ENCODE results near the gene SLC5A10.
"Not testable (repeated sequence)": the region's sequence is repeated elsewhere in the genome, so short reads cannot be mapped to it uniquely, and the experiment has no call there.

DNA sequence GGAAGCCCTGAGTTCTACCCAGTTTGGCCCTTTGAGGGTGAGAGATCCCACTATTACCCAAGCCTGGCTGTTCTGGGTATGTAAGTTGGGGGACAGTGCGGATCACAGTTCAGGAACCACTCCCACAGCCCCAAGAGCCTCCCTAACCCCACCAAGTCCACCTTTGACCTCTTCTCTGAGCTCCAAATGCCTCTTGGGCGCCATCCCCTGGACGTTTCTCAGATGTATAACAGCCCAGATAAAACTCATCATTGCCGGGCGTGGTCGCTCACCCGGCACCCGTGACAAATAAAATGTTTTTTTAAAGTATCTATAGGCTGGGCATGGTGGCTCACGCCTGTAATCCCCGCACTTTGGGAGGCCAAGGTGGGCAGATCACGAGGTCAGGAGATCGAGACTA lies 103.5 kb downstream of the SLC5A10 start:
- TF ChIP-seq, protein P1, sequence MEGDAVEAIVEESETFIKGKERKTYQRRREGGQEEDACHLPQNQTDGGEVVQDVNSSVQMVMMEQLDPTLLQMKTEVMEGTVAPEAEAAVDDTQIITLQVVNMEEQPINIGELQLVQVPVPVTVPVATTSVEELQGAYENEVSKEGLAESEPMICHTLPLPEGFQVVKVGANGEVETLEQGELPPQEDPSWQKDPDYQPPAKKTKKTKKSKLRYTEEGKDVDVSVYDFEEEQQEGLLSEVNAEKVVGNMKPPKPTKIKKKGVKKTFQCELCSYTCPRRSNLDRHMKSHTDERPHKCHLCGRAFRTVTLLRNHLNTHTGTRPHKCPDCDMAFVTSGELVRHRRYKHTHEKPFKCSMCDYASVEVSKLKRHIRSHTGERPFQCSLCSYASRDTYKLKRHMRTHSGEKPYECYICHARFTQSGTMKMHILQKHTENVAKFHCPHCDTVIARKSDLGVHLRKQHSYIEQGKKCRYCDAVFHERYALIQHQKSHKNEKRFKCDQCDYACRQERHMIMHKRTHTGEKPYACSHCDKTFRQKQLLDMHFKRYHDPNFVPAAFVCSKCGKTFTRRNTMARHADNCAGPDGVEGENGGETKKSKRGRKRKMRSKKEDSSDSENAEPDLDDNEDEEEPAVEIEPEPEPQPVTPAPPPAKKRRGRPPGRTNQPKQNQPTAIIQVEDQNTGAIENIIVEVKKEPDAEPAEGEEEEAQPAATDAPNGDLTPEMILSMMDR (IDR thresholded peaks at IDR 0.05; ENCODE audit: low read depth, low read length, missing input control), result not testable (repeated sequence)
- TF ChIP-seq, protein P2, sequence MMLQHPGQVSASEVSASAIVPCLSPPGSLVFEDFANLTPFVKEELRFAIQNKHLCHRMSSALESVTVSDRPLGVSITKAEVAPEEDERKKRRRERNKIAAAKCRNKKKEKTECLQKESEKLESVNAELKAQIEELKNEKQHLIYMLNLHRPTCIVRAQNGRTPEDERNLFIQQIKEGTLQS (IDR thresholded peaks at IDR 0.05), result not testable (repeated sequence)
- TF ChIP-seq, protein P3, sequence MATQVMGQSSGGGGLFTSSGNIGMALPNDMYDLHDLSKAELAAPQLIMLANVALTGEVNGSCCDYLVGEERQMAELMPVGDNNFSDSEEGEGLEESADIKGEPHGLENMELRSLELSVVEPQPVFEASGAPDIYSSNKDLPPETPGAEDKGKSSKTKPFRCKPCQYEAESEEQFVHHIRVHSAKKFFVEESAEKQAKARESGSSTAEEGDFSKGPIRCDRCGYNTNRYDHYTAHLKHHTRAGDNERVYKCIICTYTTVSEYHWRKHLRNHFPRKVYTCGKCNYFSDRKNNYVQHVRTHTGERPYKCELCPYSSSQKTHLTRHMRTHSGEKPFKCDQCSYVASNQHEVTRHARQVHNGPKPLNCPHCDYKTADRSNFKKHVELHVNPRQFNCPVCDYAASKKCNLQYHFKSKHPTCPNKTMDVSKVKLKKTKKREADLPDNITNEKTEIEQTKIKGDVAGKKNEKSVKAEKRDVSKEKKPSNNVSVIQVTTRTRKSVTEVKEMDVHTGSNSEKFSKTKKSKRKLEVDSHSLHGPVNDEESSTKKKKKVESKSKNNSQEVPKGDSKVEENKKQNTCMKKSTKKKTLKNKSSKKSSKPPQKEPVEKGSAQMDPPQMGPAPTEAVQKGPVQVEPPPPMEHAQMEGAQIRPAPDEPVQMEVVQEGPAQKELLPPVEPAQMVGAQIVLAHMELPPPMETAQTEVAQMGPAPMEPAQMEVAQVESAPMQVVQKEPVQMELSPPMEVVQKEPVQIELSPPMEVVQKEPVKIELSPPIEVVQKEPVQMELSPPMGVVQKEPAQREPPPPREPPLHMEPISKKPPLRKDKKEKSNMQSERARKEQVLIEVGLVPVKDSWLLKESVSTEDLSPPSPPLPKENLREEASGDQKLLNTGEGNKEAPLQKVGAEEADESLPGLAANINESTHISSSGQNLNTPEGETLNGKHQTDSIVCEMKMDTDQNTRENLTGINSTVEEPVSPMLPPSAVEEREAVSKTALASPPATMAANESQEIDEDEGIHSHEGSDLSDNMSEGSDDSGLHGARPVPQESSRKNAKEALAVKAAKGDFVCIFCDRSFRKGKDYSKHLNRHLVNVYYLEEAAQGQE (IDR thresholded peaks at IDR 0.05), result not testable (repeated sequence)
- not testable (repeated sequence) for TF ChIP-seq TAF1 (conservative IDR thresholded peaks at IDR 0.05); YY1 (IDR thresholded peaks at IDR 0.05)

Data from liver (tissue), 3 donors.